Panc1 (cell line): ENCODE results near the gene MMP24OS. TPM values are rescaled to one million over a fixed set of nuclear protein-coding genes. Genes with fewer than 3 reads are reported as not detected.

ENCODE experiments used
- ATAC-seq: fragments of 200-7000 bp; cut with Tn5 transposase; 2 replicates; pipeline ENCODE4 v1.9.1; 2020; ENCODE audit warnings: mild to moderate bottlenecking, moderate library complexity
- BruUV-seq: library from RNA; stranded (reverse); fragments of 400-500 nt; replicated peaks from 2 replicates; lab custom pipeline; 2021; lab: Mats Ljungman, UMichigan
- CTCF ChIA-PET: fragments of 300-600 bp; sonication (Branson Sonifier 250); formaldehyde crosslinking; loops from one replicate; lab custom pipeline; 2022; ENCODE audit warnings: antibody characterized with exemption; lab: Charles Lee
- POLR2A ChIA-PET: fragments of 300-600 bp; sonication (Branson Sonifier 250); formaldehyde crosslinking; loops from one replicate; lab custom pipeline; 2022; ENCODE audit warnings: antibody characterized with exemption; lab: Charles Lee
- DNase-seq: peaks from one replicate; pipeline ENCODE4 v3.0.0-alpha.2; 2010; ENCODE audit warnings: low read depth, low spot score
- H3K27ac ChIP-seq: 2 replicates; pipeline ENCODE4 v1.5.1; 2011; ENCODE audit warnings: mild to moderate bottlenecking, low read length, inconsistent platforms
- H3K27me3 ChIP-seq: fragments of 200-500 bp; sonication (Bioruptor generic); 2 replicates; pipeline ENCODE4 v1.6.0; 2014; ENCODE audit warnings: low read length, inconsistent platforms; ENCODE audit not compliant: control insufficient read depth, insufficient read depth
- H3K36me3 ChIP-seq: fragments of 200-500 bp; sonication (Bioruptor generic); 2 replicates; pipeline ENCODE4 v1.5.1; 2014; ENCODE audit warnings: inconsistent platforms, mild to moderate bottlenecking, low read length, moderate library complexity; ENCODE audit not compliant: control insufficient read depth, insufficient read depth
- H3K4me1 ChIP-seq: 2 replicates; pipeline ENCODE4 v1.5.1; 2011; ENCODE audit warnings: inconsistent platforms, mild to moderate bottlenecking, low read length, moderate library complexity; ENCODE audit not compliant: control insufficient read depth, insufficient read depth
- H3K4me3 ChIP-seq, 2 experiments: 2 replicates each; pipeline ENCODE4 v1.5.1; 2011 to 2012; ENCODE audit warnings: low read depth in 2 of 2, low read length in 2 of 2, mild to moderate bottlenecking in 2 of 2, inconsistent platforms in 1 of 2, moderate library complexity in 1 of 2
- H3K9me3 ChIP-seq: fragments of 200-500 bp; sonication (Bioruptor generic); 2 replicates; pipeline ENCODE4 v1.5.1; 2014; ENCODE audit warnings: low read depth, mild to moderate bottlenecking, inconsistent platforms, low read length, moderate library complexity; ENCODE audit not compliant: control insufficient read depth, insufficient read depth
- CTCF ChIP-seq: fragments of 450-650 bp; IDR thresholded peaks from 2 replicates; pipeline ENCODE4 v1.5.1; 2017; ENCODE audit warnings: mild to moderate bottlenecking
- POLR2AphosphoS5 ChIP-seq: IDR thresholded peaks from 2 replicates; pipeline ENCODE4 v1.6.1; 2012; ENCODE audit warnings: mild to moderate bottlenecking, low read depth, low read length, moderate library complexity
- REST ChIP-seq, 2 experiments: IDR thresholded peaks; 2 replicates each; pipeline ENCODE4 v1.6.1; 2011 to 2012; ENCODE audit warnings: low read depth in 2 of 2, control low read depth in 1 of 2, low read length in 1 of 2, mild to moderate bottlenecking in 1 of 2, moderate library complexity in 1 of 2; ENCODE audit not compliant: insufficient read depth in 1 of 2
- SIN3A ChIP-seq: IDR thresholded peaks from 2 replicates; pipeline ENCODE4 v1.6.1; 2012; ENCODE audit warnings: low read depth, mild to moderate bottlenecking, low read length, moderate library complexity, borderline replicate concordance; ENCODE audit not compliant: insufficient read depth
- TCF7L2 ChIP-seq: IDR thresholded peaks from 2 replicates; pipeline ENCODE4 v1.6.1; 2011; ENCODE audit warnings: mild to moderate bottlenecking, low read depth, low read length, inconsistent platforms
- in situ Hi-C: cut with HindIII; loops from 2 replicates; pipeline ENCODE4 v1.10.0; 2016; ENCODE audit warnings: low sequenced_read_pairs, low pct_unique_long_range_greater_than_20kb
- intact Hi-C: fragments of 100-400 bp; cut with micrococcal nuclease; formaldehyde crosslinking; loops from one replicate; pipeline ENCODE4 v1.10.0; 2022; ENCODE audit not compliant: unreplicated experiment
- total RNA-seq: library from RNA; stranded (reverse); gene quantifications from one replicate; pipeline ENCODE4 v1.2.1, GENCODE V29; 2021; ENCODE audit not compliant: unreplicated experiment

Gene MMP24OS
- total RNA-seq, 1 experiment from 2014 or later, result 83.8 TPM

- H3K4me3 ChIP-seq, result no peak overlapping the region
- ChIA-PET POLR2A (no interaction called here), CTCF (no interaction called here)
- no peak overlapping the region for H3K27ac ChIP-seq
- intact Hi-C loops, result no loop called here
- H3K9me3 ChIP-seq, result no peaks in the 10 kb centered on the region
- H3K4me1 ChIP-seq, result peaks cover 10% of the 10 kb centered on the region
- in situ Hi-C loops, result no loop called here
- H3K36me3 ChIP-seq, result no peaks in the 10 kb centered on the region
- no peaks in the 10 kb centered on the region for H3K27me3 ChIP-seq
- BruUV-seq, result no TSS peak
- TF ChIP-seq CTCF (no peak), TCF7L2 (no peak), POLR2AphosphoS5 (no peak), SIN3A (no peak)
- no peak for ATAC-seq
- DNase-seq, result no peak
Observed at GRCh38 chr20:35286899-35287508, 9.1 kb upstream of the MMP24OS start.

GRCh38 chr20:35286077-35286898 lies 8.4 kb upstream of the MMP24OS start:
- POLR2A ChIA-PET, result no interaction called here
- CTCF ChIA-PET, result no interaction called here
- H3K4me3 ChIP-seq, result no peak overlapping the region
- no peak for DNase-seq
- intact Hi-C loops (no loop called here), in situ Hi-C loops (no loop called here)
- ATAC-seq, result no peak
- H3K9me3 ChIP-seq, result no peaks in the 10 kb centered on the region
- H3K4me1 ChIP-seq, result peaks cover 10% of the 10 kb centered on the region
- TF ChIP-seq SIN3A (no peak), TCF7L2 (no peak), REST (IDR thresholded peaks at IDR 0.05; ENCODE audit: insufficient read depth in 1 of 2, low read depth in 2 of 2, low read length in 1 of 2) (no peak), CTCF (no peak), POLR2AphosphoS5 (no peak)
- H3K27me3 ChIP-seq, result no peaks in the 10 kb centered on the region
- no TSS peak for BruUV-seq
- no peaks in the 10 kb centered on the region; the same call in 1 of the 2 replicates for H3K36me3 ChIP-seq
- peak overlapping the region; percentile 98; the same call in 1 of the 2 replicates for H3K27ac ChIP-seq
